HepG2 (cell line): ENCODE data around the gene SMAD2.

Experiments used
- FOXM1 ChIP-seq: sonication (generic); formaldehyde crosslinking; IDR thresholded peaks from 2 replicates; pipeline ENCODE4 v1.5.0; 2020; ENCODE audit warnings: missing genetic modification reagents
- KLF15 ChIP-seq: sonication (generic); formaldehyde crosslinking; IDR thresholded peaks from 2 replicates; pipeline ENCODE4 v1.8.1; 2023; ENCODE audit warnings: borderline replicate concordance, mild to moderate bottlenecking, inconsistent platforms, missing genetic modification reagents, mixed read lengths
- SNRNP70 ChIP-seq: fragments of 200-400 bp; formaldehyde crosslinking; IDR thresholded peaks from 2 replicates; pipeline ENCODE4 v1.6.1; 2017; ENCODE audit warnings: mild to moderate bottlenecking, low read depth, low read length, moderate library complexity
- TARDBP ChIP-seq: sonication (generic); formaldehyde crosslinking; IDR thresholded peaks from 2 replicates; pipeline ENCODE4 v1.8.0; 2022; ENCODE audit warnings: mild to moderate bottlenecking, missing genetic modification reagents
- ZNF225 ChIP-seq: sonication (generic); formaldehyde crosslinking; IDR thresholded peaks from 2 replicates; pipeline ENCODE4 v1.4.0; 2020; ENCODE audit warnings: mild to moderate bottlenecking, missing genetic modification reagents
- TF ChIP-seq, protein P1 (sequence below): sonication (generic); formaldehyde crosslinking; IDR thresholded peaks from one replicate; pipeline ENCODE4 v1.5.1; 2020; ENCODE audit warnings: mild to moderate bottlenecking, missing genetic modification reagents; ENCODE audit errors: not compliant biosample characterization
- TF ChIP-seq, protein P2 (sequence below): sonication (generic); IDR thresholded peaks from 2 replicates; pipeline ENCODE4 v1.6.1; 2016; ENCODE audit warnings: low read depth, borderline replicate concordance
- TF ChIP-seq, protein P3 (sequence below): sonication (generic); formaldehyde crosslinking; IDR thresholded peaks from 2 replicates; pipeline ENCODE4 v1.5.1; 2020; ENCODE audit warnings: missing genetic modification reagents, mild to moderate bottlenecking, borderline replicate concordance
- TF ChIP-seq, protein P4 (sequence below): fragments of 450-650 bp; IDR thresholded peaks from 2 replicates; pipeline ENCODE4 v1.6.1; 2017

DNA sequence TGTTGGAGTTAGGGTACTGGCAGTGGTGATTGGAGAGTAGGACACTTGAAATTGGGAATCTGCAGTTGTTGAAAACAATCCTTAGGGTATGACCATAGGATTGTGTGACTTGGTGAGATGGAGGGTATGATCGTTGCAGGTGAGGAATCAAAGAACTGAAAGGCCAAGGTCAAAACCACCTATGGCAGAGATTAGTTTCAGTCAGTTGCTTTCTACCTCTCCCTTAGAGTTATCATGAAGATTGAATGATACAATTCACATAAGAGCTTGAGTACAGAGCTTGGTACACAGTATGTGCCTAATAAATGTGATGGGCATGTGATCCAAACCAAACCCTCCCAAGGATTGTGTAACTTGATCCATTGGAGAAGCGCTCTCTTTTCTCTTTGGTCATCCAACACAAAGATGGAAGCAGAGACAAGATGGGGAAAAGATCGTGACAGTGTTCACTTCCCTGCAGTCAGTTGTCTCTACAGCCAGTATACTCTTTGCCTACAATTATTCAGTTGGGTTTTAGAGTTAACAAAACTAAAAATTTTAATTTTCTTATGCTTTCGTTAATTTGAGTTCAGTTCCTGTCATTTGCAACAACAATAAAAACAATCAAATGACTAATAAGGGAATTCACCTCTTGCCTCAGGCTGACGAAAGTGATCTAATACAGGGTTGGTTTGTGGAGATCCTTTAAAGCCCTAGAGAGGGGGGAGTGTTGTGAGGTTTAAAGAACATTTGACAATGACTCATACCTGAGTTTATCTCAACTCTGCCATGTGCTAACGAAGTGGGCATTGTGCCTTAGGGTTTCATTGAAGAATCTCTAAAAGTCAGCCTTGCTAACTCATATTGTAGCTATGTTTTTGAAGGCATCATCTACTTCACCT is 14.8 kb upstream of the SMAD2 start:
- TF ChIP-seq ZNF225 (CRISPR knock-in tag) (no peak), KLF15 (CRISPR knock-in tag) (no peak), FOXM1 (CRISPR knock-in tag) (no peak), SNRNP70 (no peak), TARDBP (CRISPR knock-in tag) (no peak)
- TF ChIP-seq, protein P1, sequence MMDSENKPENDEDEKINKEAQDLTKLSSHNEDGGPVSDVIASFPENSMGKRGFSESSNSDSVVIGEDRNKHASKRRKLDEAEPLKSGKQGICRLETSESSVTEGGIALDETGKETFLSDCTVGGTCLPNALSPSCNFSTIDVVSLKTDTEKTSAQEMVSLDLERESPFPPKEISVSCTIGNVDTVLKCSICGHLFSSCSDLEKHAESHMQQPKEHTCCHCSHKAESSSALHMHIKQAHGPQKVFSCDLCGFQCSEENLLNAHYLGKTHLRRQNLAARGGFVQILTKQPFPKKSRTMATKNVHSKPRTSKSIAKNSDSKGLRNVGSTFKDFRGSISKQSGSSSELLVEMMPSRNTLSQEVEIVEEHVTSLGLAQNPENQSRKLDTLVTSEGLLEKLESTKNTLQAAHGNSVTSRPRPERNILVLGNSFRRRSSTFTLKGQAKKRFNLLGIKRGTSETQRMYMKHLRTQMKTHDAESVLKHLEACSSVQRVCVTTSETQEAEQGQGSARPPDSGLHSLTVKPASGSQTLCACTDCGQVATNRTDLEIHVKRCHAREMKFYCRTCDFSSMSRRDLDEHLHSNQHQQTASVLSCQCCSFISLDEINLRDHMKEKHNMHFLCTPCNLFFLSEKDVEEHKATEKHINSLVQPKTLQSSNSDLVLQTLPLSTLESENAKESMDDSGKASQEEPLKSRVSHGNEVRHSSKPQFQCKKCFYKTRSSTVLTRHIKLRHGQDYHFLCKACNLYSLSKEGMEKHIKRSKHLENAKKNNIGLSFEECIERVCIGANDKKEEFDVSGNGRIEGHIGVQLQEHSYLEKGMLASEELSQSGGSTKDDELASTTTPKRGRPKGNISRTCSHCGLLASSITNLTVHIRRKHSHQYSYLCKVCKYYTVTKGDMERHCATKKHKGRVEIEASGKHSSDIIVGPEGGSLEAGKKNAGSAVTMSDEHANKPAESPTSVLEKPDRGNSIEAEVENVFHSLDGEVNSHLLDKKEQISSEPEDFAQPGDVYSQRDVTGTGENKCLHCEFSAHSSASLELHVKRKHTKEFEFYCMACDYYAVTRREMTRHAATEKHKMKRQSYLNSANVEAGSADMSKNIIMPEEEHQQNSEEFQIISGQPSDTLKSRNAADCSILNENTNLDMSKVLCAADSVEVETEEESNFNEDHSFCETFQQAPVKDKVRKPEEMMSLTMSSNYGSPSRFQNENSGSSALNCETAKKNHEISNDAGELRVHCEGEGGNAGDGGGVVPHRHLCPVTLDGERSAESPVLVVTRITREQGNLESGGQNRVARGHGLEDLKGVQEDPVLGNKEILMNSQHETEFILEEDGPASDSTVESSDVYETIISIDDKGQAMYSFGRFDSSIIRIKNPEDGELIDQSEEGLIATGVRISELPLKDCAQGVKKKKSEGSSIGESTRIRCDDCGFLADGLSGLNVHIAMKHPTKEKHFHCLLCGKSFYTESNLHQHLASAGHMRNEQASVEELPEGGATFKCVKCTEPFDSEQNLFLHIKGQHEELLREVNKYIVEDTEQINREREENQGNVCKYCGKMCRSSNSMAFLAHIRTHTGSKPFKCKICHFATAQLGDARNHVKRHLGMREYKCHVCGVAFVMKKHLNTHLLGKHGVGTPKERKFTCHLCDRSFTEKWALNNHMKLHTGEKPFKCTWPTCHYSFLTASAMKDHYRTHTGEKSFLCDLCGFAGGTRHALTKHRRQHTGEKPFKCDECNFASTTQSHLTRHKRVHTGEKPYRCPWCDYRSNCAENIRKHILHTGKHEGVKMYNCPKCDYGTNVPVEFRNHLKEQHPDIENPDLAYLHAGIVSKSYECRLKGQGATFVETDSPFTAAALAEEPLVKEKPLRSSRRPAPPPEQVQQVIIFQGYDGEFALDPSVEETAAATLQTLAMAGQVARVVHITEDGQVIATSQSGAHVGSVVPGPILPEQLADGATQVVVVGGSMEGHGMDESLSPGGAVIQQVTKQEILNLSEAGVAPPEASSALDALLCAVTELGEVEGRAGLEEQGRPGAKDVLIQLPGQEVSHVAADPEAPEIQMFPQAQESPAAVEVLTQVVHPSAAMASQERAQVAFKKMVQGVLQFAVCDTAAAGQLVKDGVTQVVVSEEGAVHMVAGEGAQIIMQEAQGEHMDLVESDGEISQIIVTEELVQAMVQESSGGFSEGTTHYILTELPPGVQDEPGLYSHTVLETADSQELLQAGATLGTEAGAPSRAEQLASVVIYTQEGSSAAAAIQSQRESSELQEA = no peak
- TF ChIP-seq, protein P2, sequence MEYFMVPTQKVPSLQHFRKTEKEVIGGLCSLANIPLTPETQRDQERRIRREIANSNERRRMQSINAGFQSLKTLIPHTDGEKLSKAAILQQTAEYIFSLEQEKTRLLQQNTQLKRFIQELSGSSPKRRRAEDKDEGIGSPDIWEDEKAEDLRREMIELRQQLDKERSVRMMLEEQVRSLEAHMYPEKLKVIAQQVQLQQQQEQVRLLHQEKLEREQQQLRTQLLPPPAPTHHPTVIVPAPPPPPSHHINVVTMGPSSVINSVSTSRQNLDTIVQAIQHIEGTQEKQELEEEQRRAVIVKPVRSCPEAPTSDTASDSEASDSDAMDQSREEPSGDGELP = no peak
- TF ChIP-seq, protein P3, sequence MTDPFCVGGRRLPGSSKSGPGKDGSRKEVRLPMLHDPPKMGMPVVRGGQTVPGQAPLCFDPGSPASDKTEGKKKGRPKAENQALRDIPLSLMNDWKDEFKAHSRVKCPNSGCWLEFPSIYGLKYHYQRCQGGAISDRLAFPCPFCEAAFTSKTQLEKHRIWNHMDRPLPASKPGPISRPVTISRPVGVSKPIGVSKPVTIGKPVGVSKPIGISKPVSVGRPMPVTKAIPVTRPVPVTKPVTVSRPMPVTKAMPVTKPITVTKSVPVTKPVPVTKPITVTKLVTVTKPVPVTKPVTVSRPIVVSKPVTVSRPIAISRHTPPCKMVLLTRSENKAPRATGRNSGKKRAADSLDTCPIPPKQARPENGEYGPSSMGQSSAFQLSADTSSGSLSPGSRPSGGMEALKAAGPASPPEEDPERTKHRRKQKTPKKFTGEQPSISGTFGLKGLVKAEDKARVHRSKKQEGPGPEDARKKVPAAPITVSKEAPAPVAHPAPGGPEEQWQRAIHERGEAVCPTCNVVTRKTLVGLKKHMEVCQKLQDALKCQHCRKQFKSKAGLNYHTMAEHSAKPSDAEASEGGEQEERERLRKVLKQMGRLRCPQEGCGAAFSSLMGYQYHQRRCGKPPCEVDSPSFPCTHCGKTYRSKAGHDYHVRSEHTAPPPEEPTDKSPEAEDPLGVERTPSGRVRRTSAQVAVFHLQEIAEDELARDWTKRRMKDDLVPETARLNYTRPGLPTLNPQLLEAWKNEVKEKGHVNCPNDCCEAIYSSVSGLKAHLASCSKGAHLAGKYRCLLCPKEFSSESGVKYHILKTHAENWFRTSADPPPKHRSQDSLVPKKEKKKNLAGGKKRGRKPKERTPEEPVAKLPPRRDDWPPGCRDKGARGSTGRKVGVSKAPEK (CRISPR knock-in tag) = no peak
- TF ChIP-seq, protein P4, sequence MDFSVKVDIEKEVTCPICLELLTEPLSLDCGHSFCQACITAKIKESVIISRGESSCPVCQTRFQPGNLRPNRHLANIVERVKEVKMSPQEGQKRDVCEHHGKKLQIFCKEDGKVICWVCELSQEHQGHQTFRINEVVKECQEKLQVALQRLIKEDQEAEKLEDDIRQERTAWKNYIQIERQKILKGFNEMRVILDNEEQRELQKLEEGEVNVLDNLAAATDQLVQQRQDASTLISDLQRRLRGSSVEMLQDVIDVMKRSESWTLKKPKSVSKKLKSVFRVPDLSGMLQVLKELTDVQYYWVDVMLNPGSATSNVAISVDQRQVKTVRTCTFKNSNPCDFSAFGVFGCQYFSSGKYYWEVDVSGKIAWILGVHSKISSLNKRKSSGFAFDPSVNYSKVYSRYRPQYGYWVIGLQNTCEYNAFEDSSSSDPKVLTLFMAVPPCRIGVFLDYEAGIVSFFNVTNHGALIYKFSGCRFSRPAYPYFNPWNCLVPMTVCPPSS = no peak
